Measurements from ENCODE around the gene SCYGR6.

GRCh38 chr2:227701556-227701955 is 23.0 kb downstream of the SCYGR6 start:
- TF ChIP-seq, protein P1, sequence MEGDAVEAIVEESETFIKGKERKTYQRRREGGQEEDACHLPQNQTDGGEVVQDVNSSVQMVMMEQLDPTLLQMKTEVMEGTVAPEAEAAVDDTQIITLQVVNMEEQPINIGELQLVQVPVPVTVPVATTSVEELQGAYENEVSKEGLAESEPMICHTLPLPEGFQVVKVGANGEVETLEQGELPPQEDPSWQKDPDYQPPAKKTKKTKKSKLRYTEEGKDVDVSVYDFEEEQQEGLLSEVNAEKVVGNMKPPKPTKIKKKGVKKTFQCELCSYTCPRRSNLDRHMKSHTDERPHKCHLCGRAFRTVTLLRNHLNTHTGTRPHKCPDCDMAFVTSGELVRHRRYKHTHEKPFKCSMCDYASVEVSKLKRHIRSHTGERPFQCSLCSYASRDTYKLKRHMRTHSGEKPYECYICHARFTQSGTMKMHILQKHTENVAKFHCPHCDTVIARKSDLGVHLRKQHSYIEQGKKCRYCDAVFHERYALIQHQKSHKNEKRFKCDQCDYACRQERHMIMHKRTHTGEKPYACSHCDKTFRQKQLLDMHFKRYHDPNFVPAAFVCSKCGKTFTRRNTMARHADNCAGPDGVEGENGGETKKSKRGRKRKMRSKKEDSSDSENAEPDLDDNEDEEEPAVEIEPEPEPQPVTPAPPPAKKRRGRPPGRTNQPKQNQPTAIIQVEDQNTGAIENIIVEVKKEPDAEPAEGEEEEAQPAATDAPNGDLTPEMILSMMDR (IDR thresholded peaks at IDR 0.05): no peak
- TF ChIP-seq EZH2phosphoT487 (IDR thresholded peaks at IDR 0.05): no peak
- no peak for TF ChIP-seq EZH2 (IDR thresholded peaks at IDR 0.05)

Measured in neural progenitor cell (in vitro differentiated cells).